ENCODE results near the gene VARS2. TPM values are rescaled to one million over a fixed set of nuclear protein-coding genes. Genes with fewer than 3 reads are reported as not detected.
"Not testable (repeated sequence)": the region's sequence is repeated elsewhere in the genome, so short reads cannot be mapped to it uniquely, and the experiment has no call there.

VARS2 gene
- total and polyA plus RNA-seq, 2 experiments from 2014 or later = 21.6 to 36.9 TPM

DNA sequence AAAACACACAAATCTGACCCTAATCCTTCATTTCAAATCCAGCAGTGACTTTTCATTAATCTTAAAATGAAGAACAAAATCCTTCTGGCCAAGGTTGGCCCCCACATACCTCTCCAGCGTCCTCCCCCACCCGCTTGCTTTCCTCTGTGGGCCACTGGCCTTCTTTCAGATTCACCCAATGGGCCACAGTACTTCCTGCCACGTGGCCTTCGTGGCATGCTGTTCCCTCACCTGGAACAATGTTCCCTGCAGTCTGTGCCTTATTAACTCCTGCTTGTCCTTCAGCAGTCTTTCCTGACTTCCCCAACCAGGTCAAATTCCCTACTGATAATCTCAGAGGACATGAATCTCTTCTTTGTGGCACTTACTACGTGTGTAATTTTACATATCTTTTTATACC is 11.3 kb upstream of the VARS2 start:
- H3K27me3 ChIP-seq = no peaks in the 10 kb centered on the region
- H3K4me3 ChIP-seq = no peak overlapping the region
- H3K4me1 ChIP-seq (ENCODE audit: insufficient read depth) = no peaks in the 10 kb centered on the region
- H2AFZ ChIP-seq = no peak overlapping the region
- no peaks in the 10 kb centered on the region for H3K36me3 ChIP-seq (replicated peaks; ENCODE audit: insufficient read depth, low read depth)
- H3K79me2 ChIP-seq = no peaks in the 10 kb centered on the region
- no peaks in the 10 kb centered on the region for H3K9me3 ChIP-seq (ENCODE audit: low read depth)
- DNase-seq (ENCODE audit: low spot score) = no peak
- H3K4me2 ChIP-seq = no peak overlapping the region
- no peak overlapping the region for H3K27ac ChIP-seq
- WGBS (ENCODE audit: low lambda C conversion rate, missing lambda C conversion rate) = 63% methylated on average over 5 of the region's 5 CpGs
- TF ChIP-seq EZH2 (IDR thresholded peaks at IDR 0.05; ENCODE audit: borderline replicate concordance) (no peak), EZH2phosphoT487 (IDR thresholded peaks at IDR 0.05; ENCODE audit: low read depth, severe bottlenecking, unreplicated experiment) (no peak)
- TF ChIP-seq, protein P1, sequence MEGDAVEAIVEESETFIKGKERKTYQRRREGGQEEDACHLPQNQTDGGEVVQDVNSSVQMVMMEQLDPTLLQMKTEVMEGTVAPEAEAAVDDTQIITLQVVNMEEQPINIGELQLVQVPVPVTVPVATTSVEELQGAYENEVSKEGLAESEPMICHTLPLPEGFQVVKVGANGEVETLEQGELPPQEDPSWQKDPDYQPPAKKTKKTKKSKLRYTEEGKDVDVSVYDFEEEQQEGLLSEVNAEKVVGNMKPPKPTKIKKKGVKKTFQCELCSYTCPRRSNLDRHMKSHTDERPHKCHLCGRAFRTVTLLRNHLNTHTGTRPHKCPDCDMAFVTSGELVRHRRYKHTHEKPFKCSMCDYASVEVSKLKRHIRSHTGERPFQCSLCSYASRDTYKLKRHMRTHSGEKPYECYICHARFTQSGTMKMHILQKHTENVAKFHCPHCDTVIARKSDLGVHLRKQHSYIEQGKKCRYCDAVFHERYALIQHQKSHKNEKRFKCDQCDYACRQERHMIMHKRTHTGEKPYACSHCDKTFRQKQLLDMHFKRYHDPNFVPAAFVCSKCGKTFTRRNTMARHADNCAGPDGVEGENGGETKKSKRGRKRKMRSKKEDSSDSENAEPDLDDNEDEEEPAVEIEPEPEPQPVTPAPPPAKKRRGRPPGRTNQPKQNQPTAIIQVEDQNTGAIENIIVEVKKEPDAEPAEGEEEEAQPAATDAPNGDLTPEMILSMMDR (IDR thresholded peaks at IDR 0.05; ENCODE audit: poor library complexity) = no peak
- H4K20me1 ChIP-seq (ENCODE audit: insufficient read depth, poor library complexity, severe bottlenecking) = no peaks in the 10 kb centered on the region
- no peaks in the 10 kb centered on the region for H3K9me2 ChIP-seq (replicated peaks; ENCODE audit: insufficient read depth)

DNA sequence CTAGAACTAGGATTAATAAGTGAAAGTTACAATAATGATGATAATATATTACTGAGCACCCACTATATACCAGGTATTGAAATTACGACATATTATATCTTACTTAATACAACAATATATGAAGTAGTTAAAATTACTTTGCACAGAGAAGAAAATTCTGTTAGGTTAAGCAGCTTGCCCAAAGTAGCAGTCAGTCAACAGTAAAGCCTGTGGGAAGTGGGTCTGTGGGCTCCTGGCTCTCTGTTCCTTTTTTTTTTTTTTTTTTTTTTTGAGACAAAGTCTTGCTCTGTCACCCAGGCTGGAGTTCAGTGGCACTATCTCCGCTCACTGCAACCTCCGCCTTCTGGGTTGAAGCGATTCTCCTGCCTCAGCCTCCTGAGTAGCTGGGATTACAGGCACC is 10.8 kb upstream of the VARS2 start:
- Histone ChIP-seq H4K20me1 (ENCODE audit: insufficient read depth, poor library complexity, severe bottlenecking) (no peaks in the 10 kb centered on the region), H3K4me3 (no peak overlapping the region), H3K36me3 (replicated peaks; ENCODE audit: insufficient read depth, low read depth) (no peaks in the 10 kb centered on the region), H2AFZ (no peak overlapping the region), H3K79me2 (no peaks in the 10 kb centered on the region), H3K4me2 (no peak overlapping the region), H3K4me1 (ENCODE audit: insufficient read depth) (no peaks in the 10 kb centered on the region), H3K9me2 (replicated peaks; ENCODE audit: insufficient read depth) (no peaks in the 10 kb centered on the region), H3K27me3 (no peaks in the 10 kb centered on the region), H3K27ac (no peak overlapping the region), H3K9me3 (ENCODE audit: low read depth) (no peaks in the 10 kb centered on the region)
- 93% methylated on average over 4 of the region's 4 CpGs for WGBS (ENCODE audit: low lambda C conversion rate, missing lambda C conversion rate)
- no peak for TF ChIP-seq EZH2 (IDR thresholded peaks at IDR 0.05; ENCODE audit: borderline replicate concordance)
- TF ChIP-seq, protein P1 (IDR thresholded peaks at IDR 0.05; ENCODE audit: poor library complexity) = no peak
- TF ChIP-seq EZH2phosphoT487 (IDR thresholded peaks at IDR 0.05; ENCODE audit: low read depth, severe bottlenecking, unreplicated experiment) = no peak
- no peak for DNase-seq (ENCODE audit: low spot score)

DNA sequence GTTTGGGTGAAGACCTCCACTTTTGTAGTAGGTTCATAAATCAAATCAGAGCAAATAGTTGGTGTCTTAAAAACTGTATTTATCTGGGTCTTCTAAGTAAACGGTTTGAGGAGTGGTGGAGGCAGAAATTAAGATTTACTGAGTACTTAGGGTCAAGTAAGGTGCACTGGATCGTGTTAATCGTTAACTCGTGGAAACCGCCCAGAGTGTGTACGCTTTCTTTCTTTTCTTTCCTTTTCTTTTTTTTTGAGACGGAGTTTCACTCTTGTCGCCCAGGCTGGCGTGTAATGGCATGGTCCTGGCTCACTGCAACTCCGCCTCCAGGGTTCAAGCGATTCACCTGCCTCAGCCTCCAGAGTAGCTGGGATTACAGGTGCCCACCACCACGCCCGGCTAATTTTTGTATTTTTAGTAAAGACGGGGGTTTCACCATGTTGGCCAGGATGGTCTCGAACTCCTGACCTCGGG is 6.7 kb upstream of the VARS2 start:
- H3K4me2 ChIP-seq = peak overlapping the region; percentile 76
- peak overlapping the region; percentile 40 for H3K27ac ChIP-seq
- peak overlapping the region; percentile 63 for H2AFZ ChIP-seq

DNA sequence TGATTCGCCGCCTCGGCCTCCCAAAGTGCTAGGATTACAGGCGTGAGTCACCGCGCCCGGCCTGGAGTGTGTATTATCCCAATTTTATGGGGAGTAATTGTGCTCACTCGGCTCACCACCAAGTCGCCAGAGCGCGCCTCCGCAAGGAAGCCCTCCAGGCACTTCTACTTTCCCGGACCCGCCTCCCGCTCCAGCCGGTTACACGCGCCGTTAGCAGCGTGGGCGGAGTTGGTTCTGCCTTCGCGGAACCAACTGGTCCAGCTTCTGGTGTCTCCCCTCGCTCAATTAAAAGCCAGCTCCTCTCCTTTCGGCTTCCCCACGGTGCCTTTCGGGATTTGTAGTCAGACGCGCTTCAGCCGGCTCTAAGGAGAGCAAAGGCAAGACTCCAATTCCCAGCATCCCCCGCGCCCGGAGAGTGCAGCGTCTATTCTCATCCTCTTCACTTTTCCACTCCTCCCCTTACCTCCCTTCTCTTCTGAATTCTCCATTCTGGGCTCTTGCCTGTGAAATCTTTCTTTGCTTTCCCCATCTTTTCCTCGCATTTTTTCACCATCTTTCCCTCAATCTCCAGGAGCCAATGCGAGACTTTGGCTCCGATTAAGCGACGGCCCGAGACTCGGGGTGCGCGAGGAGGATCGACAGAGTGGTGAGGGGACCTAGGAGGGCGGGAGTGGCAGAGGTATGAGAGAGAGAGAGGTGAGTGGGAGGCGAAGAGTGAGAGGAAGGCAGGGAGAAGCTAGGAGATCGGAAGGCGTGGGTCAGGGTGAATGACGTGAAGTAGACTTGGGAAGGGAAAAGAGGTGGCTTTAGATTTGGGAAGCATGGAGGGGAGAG is 6.1 kb upstream of the VARS2 start, which contains the start of gene GTF2H4:
Gene GTF2H4 (plus strand): TSS at position 450 of the 834 bp plus-strand sequence.
- Histone ChIP-seq H3K4me3 (peak within 1 kb of the TSS; percentile 99), H3K4me1 (ENCODE audit: insufficient read depth) (peaks cover 6% of the 10 kb centered on the region), H3K9me3 (ENCODE audit: low read depth) (no peaks in the 10 kb centered on the region), H3K4me2 (peak within 1 kb of the TSS; percentile 92), H3K9me2 (replicated peaks; ENCODE audit: insufficient read depth) (no peaks in the 10 kb centered on the region), H3K79me2 (peaks cover 13% of the 10 kb centered on the region), H3K27me3 (no peaks in the 10 kb centered on the region), H4K20me1 (ENCODE audit: insufficient read depth, poor library complexity, severe bottlenecking) (no peaks in the 10 kb centered on the region), H3K27ac (peak within 1 kb of the TSS; percentile 85), H3K36me3 (replicated peaks; ENCODE audit: insufficient read depth, low read depth) (no peaks in the 10 kb centered on the region), H2AFZ (peak within 1 kb of the TSS; percentile 99)
- TF ChIP-seq EZH2phosphoT487 (IDR thresholded peaks at IDR 0.05; ENCODE audit: low read depth, severe bottlenecking, unreplicated experiment) (no peak), EZH2 (IDR thresholded peaks at IDR 0.05; ENCODE audit: borderline replicate concordance) (no peak)
- TF ChIP-seq, protein P1 (IDR thresholded peaks at IDR 0.05; ENCODE audit: poor library complexity) = no peak
- peak; percentile 98 for DNase-seq (ENCODE audit: low spot score)
- 2% methylated on average over 49 of the region's 49 CpGs for WGBS (ENCODE audit: low lambda C conversion rate, missing lambda C conversion rate)

More for the DNA sequence above, 6.7 kb upstream of the VARS2 start:
- 46% methylated on average over 16 of the region's 16 CpGs for WGBS (ENCODE audit: low lambda C conversion rate, missing lambda C conversion rate)
- H3K79me2 ChIP-seq = peaks cover 13% of the 10 kb centered on the region
- not testable (repeated sequence) for H3K9me3 ChIP-seq (ENCODE audit: low read depth); H3K36me3 ChIP-seq (replicated peaks; ENCODE audit: insufficient read depth, low read depth); H3K4me1 ChIP-seq (ENCODE audit: insufficient read depth); H3K27me3 ChIP-seq; H3K9me2 ChIP-seq (replicated peaks; ENCODE audit: insufficient read depth); H4K20me1 ChIP-seq (ENCODE audit: insufficient read depth, poor library complexity, severe bottlenecking)
- peak; percentile 39 for DNase-seq (ENCODE audit: low spot score)
- H3K4me3 ChIP-seq = peak overlapping the region; percentile 45
